ENCODE results near the gene PSMD14. TPM values are rescaled to one million over a fixed set of nuclear protein-coding genes. Genes with fewer than 3 reads are reported as not detected.

Gene PSMD14
- total RNA-seq, 1 experiment from 2014 or later, result 83.7 TPM

- Histone ChIP-seq H3K4ac (ENCODE audit: low read depth, low read length) (no peak overlapping the region), H3K4me2 (ENCODE audit: insufficient read depth, insufficient read length, low read length) (no peak overlapping the region), H2AFZ (ENCODE audit: low read length) (no peak overlapping the region), H2BK5ac (ENCODE audit: insufficient read length, low read length) (no peak overlapping the region), H3K56ac (ENCODE audit: insufficient read length, low read depth, low read length) (no peak overlapping the region), H3K23me2 (ENCODE audit: insufficient read length, low read depth, low read length, poor library complexity, severe bottlenecking) (no peaks in the 10 kb centered on the region), H2BK20ac (ENCODE audit: low read depth, low read length, poor library complexity, severe bottlenecking) (no peak overlapping the region), H3K9me3 (ENCODE audit: control insufficient read depth, low read depth, low read length) (no peaks in the 10 kb centered on the region), H3K4me1 (ENCODE audit: insufficient read depth, low read length) (peaks cover 9% of the 10 kb centered on the region; the same call in 1 of the 2 replicates), H3K18ac (ENCODE audit: insufficient read length, low read depth, low read length) (no peak overlapping the region), H2BK12ac (ENCODE audit: insufficient read length, low read depth, low read length) (no peak overlapping the region), H3K79me2 (ENCODE audit: insufficient read depth, low read length) (no peaks in the 10 kb centered on the region), H3T11ph (ENCODE audit: low read length) (no peak overlapping the region), H4K20me1 (ENCODE audit: control insufficient read depth, insufficient read depth, insufficient read length) (no peaks in the 10 kb centered on the region), H4K91ac (ENCODE audit: insufficient read length, low read depth, low read length) (no peak overlapping the region), H3K27me3 (ENCODE audit: insufficient read depth, low read length) (no peaks in the 10 kb centered on the region), H2AK5ac (ENCODE audit: insufficient read length, low read length) (no peak overlapping the region), H3K27ac (ENCODE audit: insufficient read length, low read depth, low read length) (no peak overlapping the region), H2BK15ac (ENCODE audit: low read depth, low read length) (no peak overlapping the region), H3K23ac (ENCODE audit: insufficient read length, low read depth, low read length) (no peak overlapping the region), H4K8ac (replicated peaks; ENCODE audit: insufficient read length, low read depth, low read length) (no peak overlapping the region), H3K14ac (ENCODE audit: insufficient read depth, low read length) (no peak overlapping the region), H4K5ac (ENCODE audit: insufficient read length, low read depth, low read length) (no peak overlapping the region), H2BK120ac (ENCODE audit: low read depth, low read length, poor library complexity, severe bottlenecking) (no peak overlapping the region), H3K79me1 (ENCODE audit: insufficient read depth, low read depth, low read length, poor library complexity, severe bottlenecking) (no peaks in the 10 kb centered on the region), H3K9ac (ENCODE audit: extremely low read depth, insufficient read length, low read length) (no peak overlapping the region)
- Mint-ChIP-seq H3K27me3 (ENCODE audit: low read depth) (no peaks in the 10 kb centered on the region), H3K4me3 (peak overlapping the region in 1 of 2 experiments; percentile 49; a peak in 3 of 5 replicates), H3K4me1 (peaks cover 43 to 49% of the 10 kb centered on the region in 2 experiments), H3K27ac (peak overlapping the region in 2 of 3 experiments; percentile 32 to 94; a peak in 5 of 7 replicates), H3K9me3 (no peaks in the 10 kb centered on the region), H3K36me3 (ENCODE audit: insufficient read depth in 1 of 3, low read depth in 3 of 3) (peaks cover 0 to 15% (median 8%) of the 10 kb centered on the region in 3 experiments; a peak in 5 of 7 replicates)
- no peak for DNase-seq
- no CpG with 5 or more reads among the region's 3 CpGs for WGBS (ENCODE audit: extremely low coverage, insufficient read length, low lambda C conversion rate)
- no peak for TF ChIP-seq CTCF (conservative IDR thresholded peaks at IDR 0.05)
These were observed 62.8 kb downstream of the PSMD14 start for GRCh38 chr2:161370981-161371380.
